GM13977 (cell line): ENCODE data around the gene VPS4B.

Experiments used
- DNase-seq: peaks from one replicate; pipeline ENCODE4 v3.0.0; 2012; ENCODE audit warnings: low spot score
- in situ Hi-C: fragments of 300-500 bp; cut with MboI; formaldehyde crosslinking; loops from one replicate; pipeline ENCODE4 v1.12.0; 2022; ENCODE audit warnings: low sequenced_read_pairs, low pct_unique_long_range_greater_than_20kb, mixed read lengths, inconsistent platforms; ENCODE audit not compliant: unreplicated experiment
- TF ChIP-seq, protein P1 (sequence below): IDR thresholded peaks from 2 replicates; pipeline ENCODE4 v1.5.1; 2012; ENCODE audit warnings: mild to moderate bottlenecking, control low read depth; ENCODE audit not compliant: insufficient read depth; ENCODE audit errors: extremely low read depth, missing control alignments

The VPS4B gene

DNA sequence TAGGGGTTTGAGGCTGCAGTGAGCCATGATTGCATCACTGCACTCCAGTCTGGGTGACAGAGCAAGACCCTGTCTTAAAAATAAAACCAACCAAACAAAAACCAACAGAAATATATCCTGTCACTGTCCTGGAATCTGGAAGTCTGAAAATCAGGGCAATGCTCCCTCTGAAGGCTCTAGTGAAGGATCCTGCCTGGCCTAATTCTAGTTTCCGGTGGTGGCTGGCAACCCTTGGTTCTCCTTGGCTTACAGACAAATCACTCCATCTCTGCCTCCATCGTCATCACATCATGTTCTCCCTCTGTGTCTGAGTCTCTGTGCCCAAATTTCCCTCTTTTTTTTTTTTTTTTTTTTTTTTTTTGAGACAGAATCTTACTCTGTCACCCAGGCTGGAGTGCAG is 15.9 kb upstream of the VPS4B start:
- in situ Hi-C loops: loop anchor here (10.0 to 25.0 kb wide), 4 partner anchors 93 to 726 kb away; partner anchors contain the start of gene PHLPP1
- DNase-seq: no peak

DNA sequence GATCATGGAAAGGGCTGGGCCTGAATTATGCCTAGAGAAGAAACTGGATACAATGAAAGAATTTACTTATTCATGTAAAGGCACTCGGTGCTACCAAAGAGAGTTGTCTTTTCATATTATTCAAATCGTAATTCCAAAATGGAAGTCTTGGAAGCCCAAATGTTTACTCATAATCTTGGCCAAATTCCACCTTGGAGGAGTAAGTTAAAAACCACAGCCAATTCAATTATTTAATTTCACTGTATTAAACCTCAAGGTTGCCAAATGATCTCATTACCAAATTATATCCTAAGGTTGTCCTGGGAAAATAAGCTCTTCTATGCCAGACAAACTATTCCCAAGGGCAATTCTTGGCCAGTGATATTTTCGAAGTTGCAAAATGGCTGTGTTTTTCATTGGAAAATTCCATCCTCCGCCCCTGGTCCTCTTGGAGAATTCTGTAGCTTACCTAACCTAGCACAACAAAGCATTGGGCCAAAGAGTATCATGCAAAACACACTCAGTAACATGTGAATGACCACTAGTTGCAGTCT is 11.1 kb upstream of the VPS4B start:
- in situ Hi-C loops: loop anchor here (10.0 to 25.0 kb wide), 4 partner anchors 89 to 721 kb away; partner anchors contain the start of gene PHLPP1
- TF ChIP-seq, protein P1, sequence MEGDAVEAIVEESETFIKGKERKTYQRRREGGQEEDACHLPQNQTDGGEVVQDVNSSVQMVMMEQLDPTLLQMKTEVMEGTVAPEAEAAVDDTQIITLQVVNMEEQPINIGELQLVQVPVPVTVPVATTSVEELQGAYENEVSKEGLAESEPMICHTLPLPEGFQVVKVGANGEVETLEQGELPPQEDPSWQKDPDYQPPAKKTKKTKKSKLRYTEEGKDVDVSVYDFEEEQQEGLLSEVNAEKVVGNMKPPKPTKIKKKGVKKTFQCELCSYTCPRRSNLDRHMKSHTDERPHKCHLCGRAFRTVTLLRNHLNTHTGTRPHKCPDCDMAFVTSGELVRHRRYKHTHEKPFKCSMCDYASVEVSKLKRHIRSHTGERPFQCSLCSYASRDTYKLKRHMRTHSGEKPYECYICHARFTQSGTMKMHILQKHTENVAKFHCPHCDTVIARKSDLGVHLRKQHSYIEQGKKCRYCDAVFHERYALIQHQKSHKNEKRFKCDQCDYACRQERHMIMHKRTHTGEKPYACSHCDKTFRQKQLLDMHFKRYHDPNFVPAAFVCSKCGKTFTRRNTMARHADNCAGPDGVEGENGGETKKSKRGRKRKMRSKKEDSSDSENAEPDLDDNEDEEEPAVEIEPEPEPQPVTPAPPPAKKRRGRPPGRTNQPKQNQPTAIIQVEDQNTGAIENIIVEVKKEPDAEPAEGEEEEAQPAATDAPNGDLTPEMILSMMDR: no peak
- no peak for DNase-seq

More for the DNA sequence above, 15.9 kb upstream of the VPS4B start:
- TF ChIP-seq, protein P1: no peak

DNA sequence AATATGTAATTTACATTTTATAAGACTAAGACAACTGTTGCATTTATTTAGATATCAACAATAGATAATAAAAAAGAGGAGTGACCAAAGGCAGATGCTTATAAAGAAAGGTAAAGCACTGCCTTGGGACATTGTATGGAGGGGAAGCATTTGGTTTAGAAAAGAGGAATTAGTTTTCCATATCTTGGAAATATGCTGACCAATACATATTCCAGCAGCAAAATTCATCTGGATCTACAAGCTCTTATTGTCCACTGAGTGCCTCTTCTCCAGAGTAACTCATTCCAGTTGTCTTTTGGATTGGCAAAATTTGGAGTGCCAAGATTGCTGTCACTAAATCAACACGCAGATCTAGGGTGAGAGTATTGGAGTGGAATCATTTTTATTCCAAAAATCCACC is 8.9 kb upstream of the VPS4B start:
- TF ChIP-seq, protein P1: no peak
- DNase-seq: no peak
- in situ Hi-C loops: loop anchor here (10.0 to 25.0 kb wide), 4 partner anchors 86 to 719 kb away; partner anchors contain the start of gene PHLPP1

DNA sequence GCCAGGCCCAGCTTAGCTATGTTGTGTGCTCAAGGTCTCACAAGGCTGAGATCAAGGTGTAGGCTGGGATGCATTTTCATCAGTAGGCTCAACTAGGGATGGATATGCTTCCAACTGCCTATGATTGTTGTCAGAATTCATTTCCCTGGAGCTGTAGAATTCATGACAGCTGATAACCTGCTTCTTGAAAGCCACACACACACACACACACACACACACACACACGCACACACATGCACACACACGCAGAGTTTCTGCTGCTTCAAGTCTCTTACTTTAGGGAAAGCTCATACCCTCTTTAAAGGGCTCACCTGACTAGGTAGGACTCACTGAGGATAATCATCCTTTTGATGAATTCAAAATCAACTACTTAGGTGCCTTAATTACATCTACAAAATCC is 8.2 kb upstream of the VPS4B start:
- in situ Hi-C loops: loop anchor here (10.0 to 25.0 kb wide), 4 partner anchors 86 to 718 kb away; partner anchors contain the start of gene PHLPP1
- TF ChIP-seq, protein P1: no peak
- DNase-seq: no peak

DNA sequence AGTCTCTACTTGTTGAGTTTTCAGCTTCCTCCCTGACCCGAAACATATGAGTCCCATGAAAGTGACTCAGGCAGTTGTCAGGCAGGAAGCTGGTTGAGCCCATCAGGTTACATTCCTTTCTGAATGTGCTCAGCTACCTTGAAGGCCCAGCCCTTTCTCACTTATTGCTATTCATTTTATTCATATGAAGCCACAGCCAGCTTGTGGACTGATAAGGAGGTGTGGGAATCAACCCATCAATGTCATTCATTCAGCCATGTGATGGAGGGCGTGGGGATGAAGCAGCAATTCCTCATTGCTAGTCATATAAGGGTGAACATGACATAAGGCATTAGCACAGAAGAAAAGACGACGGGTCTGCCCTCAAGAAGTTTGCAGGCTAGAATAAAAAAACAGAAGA is 5.3 kb upstream of the VPS4B start:
- in situ Hi-C loops: loop anchor here (25.0 kb wide), 2 partner anchors 290 to 715 kb away; partner anchors contain the start of gene PHLPP1
- TF ChIP-seq, protein P1: no peak
- DNase-seq: no peak

DNA sequence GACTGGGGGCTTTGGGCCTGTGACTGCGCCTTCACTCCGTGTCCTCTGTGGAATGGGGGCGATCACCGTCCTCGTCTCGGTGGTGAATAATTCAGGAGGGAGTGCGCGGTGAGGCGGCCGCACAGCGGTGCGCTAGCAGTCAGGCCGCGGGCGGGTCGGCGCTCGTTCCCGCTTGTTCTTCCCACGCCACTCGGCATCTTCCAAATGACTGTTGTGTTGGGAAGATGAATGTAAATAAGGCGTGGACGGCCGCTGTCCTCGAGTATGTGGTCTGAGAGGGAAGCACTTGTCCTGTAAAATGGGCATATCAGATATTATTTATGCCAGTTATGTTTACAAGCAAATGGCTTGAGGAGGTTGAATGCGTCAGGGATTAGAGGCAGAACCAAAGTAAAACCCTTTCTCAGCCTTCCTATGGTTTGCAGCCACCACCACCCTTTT is 608 bp upstream of the VPS4B start:
- no peak for DNase-seq
- in situ Hi-C loops: no loop called here
- TF ChIP-seq, protein P1: no peak

DNA sequence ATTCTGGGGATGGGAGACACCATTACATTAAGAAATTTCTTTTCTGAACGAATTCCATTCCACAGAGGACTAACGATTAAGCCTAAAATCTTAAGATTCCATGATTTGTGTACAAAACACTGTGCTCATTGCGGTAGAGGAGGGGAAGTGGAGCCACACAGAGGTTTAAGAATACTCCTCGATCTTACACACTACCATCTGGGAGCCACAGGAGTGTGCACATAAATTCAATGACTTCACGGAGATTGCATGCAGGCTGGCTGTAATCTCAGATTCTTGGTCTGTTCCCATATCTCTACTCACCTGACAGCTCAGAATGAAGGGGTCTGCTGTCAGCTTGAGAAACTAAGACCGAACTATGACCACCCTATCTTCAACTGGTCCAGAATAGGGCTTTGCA is 762 bp downstream of the VPS4B start:
- DNase-seq: no peak
- TF ChIP-seq, protein P1: no peak
- in situ Hi-C loops: no loop called here
